ENCODE data around the gene PMVK. TPM values are rescaled to one million over a fixed set of nuclear protein-coding genes. Genes with fewer than 3 reads are reported as not detected.

The PMVK gene
- total RNA-seq, 1 donor from 2014 or later: 42.5 TPM

DNA sequence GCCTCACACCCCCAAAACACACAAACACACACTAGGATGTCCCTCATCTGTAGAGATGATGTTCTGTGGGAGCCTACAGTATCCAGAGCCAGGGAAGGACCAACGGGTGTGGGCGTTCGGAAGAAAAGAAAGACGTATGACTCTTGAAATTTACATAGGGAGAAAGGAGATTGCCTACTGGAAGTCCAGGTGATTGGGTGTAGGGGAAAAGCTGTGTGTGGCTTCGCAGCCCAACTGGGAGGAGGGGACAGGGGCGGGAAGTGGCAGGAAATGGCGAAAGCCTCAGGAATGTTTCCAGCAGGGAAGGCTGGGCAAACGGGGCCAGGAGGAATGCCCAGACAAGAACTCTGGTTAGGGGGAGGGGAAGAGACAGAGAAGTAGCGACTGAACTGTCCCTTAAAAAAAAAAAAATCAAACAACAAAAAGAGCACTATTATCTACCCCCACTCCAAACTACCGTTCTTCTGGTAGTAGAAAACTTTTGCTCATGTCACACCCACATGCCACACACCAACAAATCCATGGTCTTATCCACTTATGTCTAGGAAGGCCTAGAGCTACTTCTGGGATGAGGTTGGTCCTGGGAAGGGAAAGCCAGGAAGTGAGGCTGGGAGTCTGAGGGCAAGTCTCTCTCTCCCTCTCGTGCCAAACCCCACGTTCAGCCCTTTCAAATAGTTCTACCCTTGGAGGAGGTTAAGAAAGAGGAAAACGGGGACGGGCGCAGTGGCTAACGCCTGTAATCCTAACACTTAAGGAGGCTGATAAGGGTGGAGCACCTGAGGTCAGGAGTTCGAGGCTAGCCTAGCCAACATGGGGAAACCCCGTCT is 36.2 kb upstream of the PMVK start:
- H3K4me1 Mint-ChIP-seq (ENCODE audit: low read depth): peaks cover 43% of the 10 kb centered on the region
- peaks cover 22% of the 10 kb centered on the region for H3K36me3 Mint-ChIP-seq (ENCODE audit: low read depth)
- no peak for DNase-seq (ENCODE audit: low spot score)
- H3K9me3 Mint-ChIP-seq: no peaks in the 10 kb centered on the region
- peak overlapping the region; percentile 59 for H3K27ac Mint-ChIP-seq
- intact Hi-C loops (cut with micrococcal nuclease): loop anchor here (5.0 kb wide), 1 partner anchor 220 kb away; no protein-coding TSS in a partner anchor
- H3K4me3 Mint-ChIP-seq: peak overlapping the region; percentile 79
- H3K27me3 Mint-ChIP-seq (ENCODE audit: insufficient read depth): no peaks in the 10 kb centered on the region

DNA sequence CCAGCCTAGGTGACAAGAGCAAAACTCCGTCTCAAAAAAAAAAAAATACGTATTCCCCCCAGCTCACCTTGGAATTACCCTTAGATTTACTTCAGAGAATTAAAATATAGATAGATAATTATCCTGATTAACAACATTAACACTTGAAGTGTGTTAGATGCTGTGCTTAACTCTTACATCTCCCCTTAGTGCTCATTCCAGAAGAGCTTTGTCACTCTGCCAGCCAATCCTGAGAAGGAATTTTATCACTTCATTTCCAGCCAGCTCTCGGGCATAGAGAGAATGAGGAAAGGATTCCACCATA is 35.6 kb upstream of the PMVK start:
- no peak for DNase-seq (ENCODE audit: low spot score)
- Mint-ChIP-seq H3K4me3 (peak overlapping the region; percentile 79), H3K36me3 (ENCODE audit: low read depth) (peaks cover 22% of the 10 kb centered on the region), H3K27ac (peak overlapping the region; percentile 59), H3K27me3 (ENCODE audit: insufficient read depth) (no peaks in the 10 kb centered on the region), H3K4me1 (ENCODE audit: low read depth) (peaks cover 45% of the 10 kb centered on the region), H3K9me3 (no peaks in the 10 kb centered on the region)
- intact Hi-C loops (cut with micrococcal nuclease): loop anchor here (5.0 kb wide), 1 partner anchor 220 kb away; no protein-coding TSS in a partner anchor

DNA sequence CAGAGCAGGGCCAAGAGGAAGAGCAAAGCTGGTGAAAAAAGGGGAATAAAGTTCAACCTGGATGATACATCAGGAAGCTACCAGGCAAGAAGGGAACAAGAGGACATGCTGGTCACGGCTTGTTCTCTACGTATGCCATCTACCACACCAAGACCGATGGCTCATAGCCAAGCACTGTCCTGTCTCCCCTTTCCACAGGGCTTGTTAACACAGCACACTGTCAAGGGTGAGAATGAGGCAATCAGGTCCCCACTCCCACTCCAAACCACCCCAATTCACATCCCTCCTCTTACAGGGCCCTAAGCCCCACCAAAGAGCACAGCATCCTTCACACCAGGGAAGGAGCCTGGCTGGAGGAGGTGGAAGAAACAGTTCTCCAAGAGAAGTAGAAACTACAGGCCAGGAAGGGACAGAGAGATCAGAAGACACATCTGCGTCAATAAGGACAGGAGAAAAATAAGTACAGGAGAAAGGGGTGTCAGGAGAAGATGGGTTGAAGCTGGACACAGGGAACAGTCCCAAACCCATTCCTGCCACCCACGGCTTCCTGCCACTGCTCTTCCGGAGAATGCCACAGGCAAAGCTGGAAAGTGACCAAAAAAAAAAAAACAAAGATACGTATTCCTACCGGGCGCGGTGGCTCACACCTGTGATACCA is 35.0 kb upstream of the PMVK start:
- Mint-ChIP-seq H3K4me1 (ENCODE audit: low read depth) (peaks cover 47% of the 10 kb centered on the region), H3K9me3 (no peaks in the 10 kb centered on the region), H3K4me3 (peak overlapping the region; percentile 47), H3K27ac (peak overlapping the region; percentile 83), H3K27me3 (ENCODE audit: insufficient read depth) (no peaks in the 10 kb centered on the region), H3K36me3 (ENCODE audit: low read depth) (peaks cover 24% of the 10 kb centered on the region)
- intact Hi-C loops (cut with micrococcal nuclease): loop anchor here (5.0 kb wide), 1 partner anchor 221 kb away; no protein-coding TSS in a partner anchor
- DNase-seq (ENCODE audit: low spot score): no peak

DNA sequence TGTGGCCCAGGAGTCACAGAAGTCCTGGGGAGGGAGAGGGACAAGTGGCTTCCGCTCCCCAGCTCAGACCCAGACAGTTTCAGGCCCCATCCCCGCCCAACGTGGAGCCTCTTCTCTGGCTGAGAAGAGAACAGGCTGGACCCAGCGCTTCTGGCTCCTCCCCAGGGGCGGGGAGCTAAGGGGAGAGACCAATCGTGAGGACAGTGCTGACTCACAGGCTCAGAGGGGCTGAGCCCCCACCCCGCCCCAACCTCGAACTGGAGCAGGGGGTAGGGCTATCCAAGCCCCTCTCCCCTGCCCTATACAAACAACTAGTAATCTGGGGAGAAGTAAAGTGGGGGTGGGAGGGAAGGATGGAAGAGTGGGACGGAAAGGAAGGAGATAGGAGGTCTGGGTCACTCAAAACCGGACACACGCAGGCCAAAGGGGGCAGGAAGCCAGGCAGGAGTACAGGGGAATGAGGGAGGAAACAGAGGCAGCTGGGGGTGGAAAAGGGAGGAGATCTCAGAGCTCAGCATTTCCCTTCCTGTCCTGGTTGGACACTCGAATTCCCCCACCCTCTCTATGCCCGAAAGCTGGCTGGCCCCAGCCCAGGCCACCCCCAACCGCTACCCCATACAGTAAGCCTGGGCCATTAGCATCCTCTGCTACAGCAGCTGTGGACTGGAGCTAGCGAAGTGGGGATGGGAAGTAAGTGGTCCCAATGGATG is 34.3 kb upstream of the PMVK start, which contains the start of gene SHC1:
TSS of gene SHC1 (minus strand) at position 117 of the 710 bp plus-strand sequence. CDS start 221 bp downstream, outside the sequence.
- DNase-seq (ENCODE audit: low spot score): peak; percentile 40
- H3K27me3 Mint-ChIP-seq (ENCODE audit: insufficient read depth): no peaks in the 10 kb centered on the region
- intact Hi-C loops (cut with micrococcal nuclease): loop anchor here (5.0 kb wide), 1 partner anchor 222 kb away; no protein-coding TSS in a partner anchor
- H3K36me3 Mint-ChIP-seq (ENCODE audit: low read depth): peaks cover 27% of the 10 kb centered on the region
- H3K4me3 Mint-ChIP-seq: peak within 1 kb of the TSS; percentile 53
- H3K9me3 Mint-ChIP-seq: no peaks in the 10 kb centered on the region
- H3K4me1 Mint-ChIP-seq (ENCODE audit: low read depth): peaks cover 47% of the 10 kb centered on the region
- H3K27ac Mint-ChIP-seq: peak within 1 kb of the TSS; percentile 83

DNA sequence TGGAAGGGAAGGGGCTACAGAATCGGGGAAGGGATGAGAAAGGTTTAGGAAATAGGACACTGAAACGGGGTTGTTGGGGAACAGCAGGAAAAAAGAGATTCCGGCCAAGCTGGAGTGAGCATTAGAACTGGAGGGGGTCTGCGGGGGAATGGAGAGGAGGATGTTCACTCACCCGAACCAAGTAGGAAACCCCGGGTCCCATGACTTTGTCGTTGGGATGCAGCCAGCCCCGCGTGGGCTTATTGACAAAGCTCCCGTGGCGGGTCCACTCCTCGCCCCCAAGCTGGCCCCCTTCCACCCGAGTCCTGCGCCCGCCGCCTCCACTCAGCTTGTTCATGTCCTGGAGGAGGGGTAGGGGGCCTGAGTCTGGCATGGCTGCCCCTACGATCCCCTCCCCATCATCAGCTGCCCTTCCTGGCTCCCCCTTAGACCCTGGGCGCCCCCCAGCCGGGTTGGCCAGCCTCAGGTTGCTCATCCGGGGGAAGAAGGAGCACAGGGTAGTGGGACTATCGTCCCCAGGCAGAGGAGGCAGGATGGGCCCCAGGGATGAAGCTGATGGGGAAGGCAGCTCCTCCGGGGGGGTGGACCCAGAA is 33.4 kb upstream of the PMVK start:
- intact Hi-C loops (cut with micrococcal nuclease): loop anchor here (5.0 kb wide), 1 partner anchor 222 kb away; no protein-coding TSS in a partner anchor
- no peak for DNase-seq (ENCODE audit: low spot score)
- Mint-ChIP-seq H3K9me3 (no peaks in the 10 kb centered on the region), H3K27me3 (ENCODE audit: insufficient read depth) (no peaks in the 10 kb centered on the region), H3K27ac (no peak overlapping the region), H3K36me3 (ENCODE audit: low read depth) (peaks cover 33% of the 10 kb centered on the region), H3K4me3 (no peak overlapping the region), H3K4me1 (ENCODE audit: low read depth) (peaks cover 47% of the 10 kb centered on the region)

GRCh38 chr1:154969246-154969645 is 32.7 kb upstream of the PMVK start:
- peaks cover 37% of the 10 kb centered on the region for H3K36me3 Mint-ChIP-seq (ENCODE audit: low read depth)
- peak overlapping the region; percentile 67 for H3K27ac Mint-ChIP-seq
- no peaks in the 10 kb centered on the region for H3K9me3 Mint-ChIP-seq
- H3K4me3 Mint-ChIP-seq: peak overlapping the region; percentile 52
- H3K27me3 Mint-ChIP-seq (ENCODE audit: insufficient read depth): no peaks in the 10 kb centered on the region
- no peak for DNase-seq (ENCODE audit: low spot score)
- peaks cover 47% of the 10 kb centered on the region for H3K4me1 Mint-ChIP-seq (ENCODE audit: low read depth)
- intact Hi-C loops (cut with micrococcal nuclease): no loop called here

GRCh38 chr1:154968731-154969130 is 32.2 kb upstream of the PMVK start:
- peaks cover 51% of the 10 kb centered on the region for H3K4me1 Mint-ChIP-seq (ENCODE audit: low read depth)
- no peak overlapping the region for H3K4me3 Mint-ChIP-seq

GRCh38 chr1:154967331-154967950 is 30.9 kb upstream of the PMVK start:
- Mint-ChIP-seq H3K4me3 (no peak overlapping the region), H3K27me3 (ENCODE audit: insufficient read depth) (no peaks in the 10 kb centered on the region), H3K9me3 (no peaks in the 10 kb centered on the region), H3K27ac (peak overlapping the region; percentile 18), H3K36me3 (ENCODE audit: low read depth) (peaks cover 49% of the 10 kb centered on the region), H3K4me1 (ENCODE audit: low read depth) (peaks cover 57% of the 10 kb centered on the region)
- intact Hi-C loops (cut with micrococcal nuclease): no loop called here
- no peak for DNase-seq (ENCODE audit: low spot score)

More at GRCh38 chr1:154968731-154969130, 32.2 kb upstream of the PMVK start:
- no peak for DNase-seq (ENCODE audit: low spot score)
- H3K27me3 Mint-ChIP-seq (ENCODE audit: insufficient read depth): no peaks in the 10 kb centered on the region
- intact Hi-C loops (cut with micrococcal nuclease): no loop called here
- H3K27ac Mint-ChIP-seq: peak overlapping the region; percentile 43
- H3K36me3 Mint-ChIP-seq (ENCODE audit: low read depth): peaks cover 40% of the 10 kb centered on the region
- no peaks in the 10 kb centered on the region for H3K9me3 Mint-ChIP-seq

GRCh38 chr1:154966111-154966510 is 29.6 kb upstream of the PMVK start:
- Mint-ChIP-seq H3K27me3 (ENCODE audit: insufficient read depth) (no peaks in the 10 kb centered on the region), H3K4me1 (ENCODE audit: low read depth) (peaks cover 52% of the 10 kb centered on the region), H3K36me3 (ENCODE audit: low read depth) (peaks cover 47% of the 10 kb centered on the region), H3K9me3 (no peaks in the 10 kb centered on the region), H3K4me3 (no peak overlapping the region), H3K27ac (no peak overlapping the region)
- no peak for DNase-seq (ENCODE audit: low spot score)
- intact Hi-C loops (cut with micrococcal nuclease): no loop called here

GRCh38 chr1:154964359-154964758 is 27.8 kb upstream of the PMVK start:
- no peak for DNase-seq (ENCODE audit: low spot score)
- no peak overlapping the region for H3K4me3 Mint-ChIP-seq
- peaks cover 52% of the 10 kb centered on the region for H3K36me3 Mint-ChIP-seq (ENCODE audit: low read depth)
- H3K9me3 Mint-ChIP-seq: no peaks in the 10 kb centered on the region
- H3K4me1 Mint-ChIP-seq (ENCODE audit: low read depth): peaks cover 50% of the 10 kb centered on the region
- intact Hi-C loops (cut with micrococcal nuclease): no loop called here
- H3K27me3 Mint-ChIP-seq (ENCODE audit: insufficient read depth): no peaks in the 10 kb centered on the region
- no peak overlapping the region for H3K27ac Mint-ChIP-seq

GRCh38 chr1:154963643-154964042 is 27.1 kb upstream of the PMVK start:
- peaks cover 48% of the 10 kb centered on the region for H3K36me3 Mint-ChIP-seq (ENCODE audit: low read depth)

DNA sequence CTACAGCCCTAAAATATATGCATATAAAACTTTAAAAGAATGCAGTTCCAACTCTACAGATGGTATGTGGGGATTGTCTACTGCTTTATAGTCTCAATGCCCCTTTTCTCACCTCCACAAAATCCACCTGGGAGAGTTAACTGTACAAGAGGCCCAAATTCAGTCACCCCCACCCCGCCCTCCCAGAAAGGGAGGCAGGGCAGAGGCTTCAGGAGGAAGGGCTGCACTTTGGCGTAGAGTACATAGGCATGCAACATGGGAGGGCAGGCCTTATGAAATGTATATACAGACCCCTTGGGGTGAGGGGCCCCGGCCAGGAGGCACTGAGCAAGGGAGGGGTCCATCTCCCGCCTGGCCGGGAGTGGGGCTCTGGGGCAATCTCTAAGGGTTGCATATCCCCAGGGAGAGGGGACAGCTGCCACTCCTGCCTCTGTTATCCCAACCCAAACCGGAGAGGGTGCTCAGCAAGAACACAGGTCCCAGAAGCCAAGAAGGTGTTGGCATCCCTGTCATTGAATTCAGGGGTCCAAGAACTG is 26.3 kb upstream of the PMVK start:
- Mint-ChIP-seq H3K4me3 (peak overlapping the region; percentile 90), H3K36me3 (ENCODE audit: low read depth) (peaks cover 47% of the 10 kb centered on the region), H3K9me3 (no peaks in the 10 kb centered on the region), H3K27me3 (ENCODE audit: insufficient read depth) (no peaks in the 10 kb centered on the region), H3K4me1 (ENCODE audit: low read depth) (peaks cover 42% of the 10 kb centered on the region), H3K27ac (peak overlapping the region; percentile 89)
- no peak for DNase-seq (ENCODE audit: low spot score)
- intact Hi-C loops (cut with micrococcal nuclease): loop anchor here (1.0 kb wide), 3 partner anchors 36 to 98 kb away; no protein-coding TSS in a partner anchor

More at GRCh38 chr1:154963643-154964042, 27.1 kb upstream of the PMVK start:
- no peaks in the 10 kb centered on the region for H3K9me3 Mint-ChIP-seq
- H3K27ac Mint-ChIP-seq: peak overlapping the region; percentile 7
- H3K4me1 Mint-ChIP-seq (ENCODE audit: low read depth): peaks cover 44% of the 10 kb centered on the region
- no peak for DNase-seq (ENCODE audit: low spot score)
- intact Hi-C loops (cut with micrococcal nuclease): no loop called here
- H3K4me3 Mint-ChIP-seq: no peak overlapping the region
- no peaks in the 10 kb centered on the region for H3K27me3 Mint-ChIP-seq (ENCODE audit: insufficient read depth)

Measured in activated T-helper 1 cell treated with anti-CD3 and anti-CD28 coated beads, Interleukin-12 subunit alpha, Interleukin-12 subunit beta, Interleukin-2, Interleukin-4 antibody, amounts not matched to agents 30 ng/mL and 10 ng/mL and 1 ng/mL, durations not matched to agents 14 hours and 24 hours and 36 hours (primary cell).